ENCODE data around the gene FANCC. TPM values are rescaled to one million over a fixed set of nuclear protein-coding genes. Genes with fewer than 3 reads are reported as not detected.

The FANCC gene
- total RNA-seq, 1 experiment from 2014 or later, result 44.7 TPM

DNA sequence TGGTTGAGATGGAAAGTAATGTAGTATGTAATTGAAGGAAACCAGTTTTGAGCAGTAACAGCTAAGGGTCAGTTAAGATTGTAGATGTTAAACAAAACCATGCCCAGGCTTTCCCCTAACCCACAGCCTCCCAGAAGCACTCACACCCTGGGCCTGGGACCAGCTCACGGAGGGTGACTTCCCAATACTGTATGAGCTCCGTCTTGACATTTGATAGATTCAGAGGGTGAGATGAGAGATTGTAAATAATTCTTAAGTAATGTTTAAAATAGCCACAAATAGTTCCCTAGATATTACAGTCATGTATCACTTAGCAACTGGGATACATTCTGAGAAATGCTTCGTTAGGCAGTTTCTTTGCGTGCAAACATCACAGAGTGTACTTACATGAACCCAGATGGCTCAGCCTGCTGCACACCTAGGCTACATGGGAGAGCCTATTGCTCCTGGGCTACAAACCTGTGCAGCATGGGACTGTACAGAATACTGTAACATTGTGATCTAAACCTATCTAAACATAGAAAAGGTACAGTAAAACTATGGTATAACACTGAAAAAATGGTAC lies 140.7 kb downstream of the FANCC start:
- H3K36me3 ChIP-seq (ENCODE audit: low read depth), result no peaks in the 10 kb centered on the region; the same call in 1 of the 2 replicates
- intact Hi-C loops (cut with micrococcal nuclease; ENCODE audit: unreplicated experiment), result no loop called here
- no peak overlapping the region for H3K27ac ChIP-seq
- H3K9me2 ChIP-seq (ENCODE audit: insufficient read depth), result no peaks in the 10 kb centered on the region
- no peak for DNase-seq
- TF ChIP-seq EZH2 (IDR thresholded peaks at IDR 0.05; ENCODE audit: low read depth), result no peak
- TF ChIP-seq, protein P1, sequence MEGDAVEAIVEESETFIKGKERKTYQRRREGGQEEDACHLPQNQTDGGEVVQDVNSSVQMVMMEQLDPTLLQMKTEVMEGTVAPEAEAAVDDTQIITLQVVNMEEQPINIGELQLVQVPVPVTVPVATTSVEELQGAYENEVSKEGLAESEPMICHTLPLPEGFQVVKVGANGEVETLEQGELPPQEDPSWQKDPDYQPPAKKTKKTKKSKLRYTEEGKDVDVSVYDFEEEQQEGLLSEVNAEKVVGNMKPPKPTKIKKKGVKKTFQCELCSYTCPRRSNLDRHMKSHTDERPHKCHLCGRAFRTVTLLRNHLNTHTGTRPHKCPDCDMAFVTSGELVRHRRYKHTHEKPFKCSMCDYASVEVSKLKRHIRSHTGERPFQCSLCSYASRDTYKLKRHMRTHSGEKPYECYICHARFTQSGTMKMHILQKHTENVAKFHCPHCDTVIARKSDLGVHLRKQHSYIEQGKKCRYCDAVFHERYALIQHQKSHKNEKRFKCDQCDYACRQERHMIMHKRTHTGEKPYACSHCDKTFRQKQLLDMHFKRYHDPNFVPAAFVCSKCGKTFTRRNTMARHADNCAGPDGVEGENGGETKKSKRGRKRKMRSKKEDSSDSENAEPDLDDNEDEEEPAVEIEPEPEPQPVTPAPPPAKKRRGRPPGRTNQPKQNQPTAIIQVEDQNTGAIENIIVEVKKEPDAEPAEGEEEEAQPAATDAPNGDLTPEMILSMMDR (conservative IDR thresholded peaks at IDR 0.05), result no peak
- BruUV-seq (replicated peaks), result no TSS peak
- POLR2A ChIA-PET (ENCODE audit: unreplicated experiment), result interaction anchor here (0.5 kb wide), 1 partner anchor 9 kb away, joined by 5 read pairs; no protein-coding TSS in a partner anchor
- no peaks in the 10 kb centered on the region for H3K27me3 ChIP-seq (ENCODE audit: insufficient read depth, low read depth)
- CTCF ChIA-PET, result no interaction called here
- no peaks in the 10 kb centered on the region for H3K4me1 ChIP-seq (replicated peaks; ENCODE audit: insufficient read depth)
- H3K4me2 ChIP-seq, result no peak overlapping the region
- H3K9me3 ChIP-seq (ENCODE audit: insufficient read depth, low read depth), result no peaks in the 10 kb centered on the region
- no peaks in the 10 kb centered on the region for H3K79me2 ChIP-seq (ENCODE audit: low read depth)
- no peaks in the 10 kb centered on the region for H3F3A ChIP-seq (ENCODE audit: insufficient read depth, low read depth)
- H2AFZ ChIP-seq, result no peak overlapping the region
- H4K20me1 ChIP-seq (ENCODE audit: insufficient read depth), result no peaks in the 10 kb centered on the region
- H3K4me3 ChIP-seq, result no peak overlapping the region

DNA sequence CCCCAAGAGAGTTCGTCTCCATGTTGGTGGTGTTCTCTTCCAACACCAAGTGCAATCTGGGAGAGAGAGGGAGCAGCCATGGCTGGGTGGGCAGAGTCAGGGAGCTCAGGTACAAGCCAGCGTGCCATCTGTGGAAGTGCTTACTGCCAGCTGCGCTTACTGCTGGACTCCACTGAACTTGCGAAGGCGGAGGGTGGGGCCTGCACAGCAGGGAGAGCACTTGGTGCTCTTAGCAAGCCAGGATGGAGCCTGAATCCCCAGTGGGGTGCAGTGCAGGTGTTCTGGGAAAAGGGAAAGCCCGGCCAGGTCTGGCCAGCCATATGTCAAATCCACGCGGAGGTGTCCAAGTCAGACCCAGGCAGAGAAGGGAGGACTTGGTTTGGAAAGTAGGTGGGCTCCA lies 142.0 kb downstream of the FANCC start:
- Histone ChIP-seq H4K20me1 (ENCODE audit: insufficient read depth) (no peaks in the 10 kb centered on the region), H3K9me2 (ENCODE audit: insufficient read depth) (no peaks in the 10 kb centered on the region), H3K4me3 (no peak overlapping the region), H3K4me1 (replicated peaks; ENCODE audit: insufficient read depth) (0 out of 2 replicates have a peak, but pooled peaks cover 10% of the 10 kb centered on the region), H3K27me3 (ENCODE audit: insufficient read depth, low read depth) (no peaks in the 10 kb centered on the region), H3K36me3 (ENCODE audit: low read depth) (no peaks in the 10 kb centered on the region; the same call in 1 of the 2 replicates), H2AFZ (no peak overlapping the region), H3K79me2 (ENCODE audit: low read depth) (no peaks in the 10 kb centered on the region), H3K9me3 (ENCODE audit: insufficient read depth, low read depth) (no peaks in the 10 kb centered on the region), H3K27ac (no peak overlapping the region), H3K4me2 (no peak overlapping the region), H3F3A (ENCODE audit: insufficient read depth, low read depth) (no peaks in the 10 kb centered on the region)
- POLR2A ChIA-PET (ENCODE audit: unreplicated experiment), result no interaction called here
- CTCF ChIA-PET, result no interaction called here
- BruUV-seq (replicated peaks), result no TSS peak
- TF ChIP-seq, protein P1 (conservative IDR thresholded peaks at IDR 0.05), result no peak
- TF ChIP-seq EZH2 (IDR thresholded peaks at IDR 0.05; ENCODE audit: low read depth), result no peak
- no peak for DNase-seq
- intact Hi-C loops (cut with micrococcal nuclease; ENCODE audit: unreplicated experiment), result no loop called here

DNA sequence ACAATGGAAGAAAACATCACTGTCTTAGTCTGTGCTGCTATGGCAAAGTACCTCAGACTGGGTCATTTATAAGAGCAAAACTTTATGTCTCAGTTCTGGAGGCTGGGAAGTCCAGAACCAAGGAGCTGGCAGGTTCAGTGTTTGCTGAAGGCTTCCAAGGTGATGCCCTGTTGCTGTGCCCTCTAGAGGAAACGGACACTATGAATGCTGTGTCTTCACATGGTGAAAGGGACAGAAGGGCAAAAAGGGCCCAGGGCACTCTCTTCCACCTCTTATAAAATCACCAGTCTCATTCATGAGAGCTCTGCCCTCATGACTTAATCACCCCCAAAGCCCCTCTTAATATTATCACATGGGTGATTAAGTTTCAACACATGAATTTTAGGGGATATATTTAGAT lies 143.5 kb downstream of the FANCC start:
- no peak for DNase-seq
- Histone ChIP-seq H4K20me1 (ENCODE audit: insufficient read depth) (no peaks in the 10 kb centered on the region), H2AFZ (no peak overlapping the region), H3K79me2 (ENCODE audit: low read depth) (no peaks in the 10 kb centered on the region), H3K27ac (no peak overlapping the region), H3K4me2 (no peak overlapping the region), H3K36me3 (ENCODE audit: low read depth) (no peaks in the 10 kb centered on the region; the same call in 1 of the 2 replicates), H3K27me3 (ENCODE audit: insufficient read depth, low read depth) (no peaks in the 10 kb centered on the region), H3K4me3 (no peak overlapping the region), H3K9me2 (ENCODE audit: insufficient read depth) (no peaks in the 10 kb centered on the region), H3F3A (ENCODE audit: insufficient read depth, low read depth) (no peaks in the 10 kb centered on the region), H3K9me3 (ENCODE audit: insufficient read depth, low read depth) (no peaks in the 10 kb centered on the region), H3K4me1 (replicated peaks; ENCODE audit: insufficient read depth) (0 out of 2 replicates have a peak, but pooled peaks cover 10% of the 10 kb centered on the region)
- intact Hi-C loops (cut with micrococcal nuclease; ENCODE audit: unreplicated experiment), result no loop called here
- POLR2A ChIA-PET (ENCODE audit: unreplicated experiment), result no interaction called here
- CTCF ChIA-PET, result no interaction called here
- no peak for TF ChIP-seq EZH2 (IDR thresholded peaks at IDR 0.05; ENCODE audit: low read depth)
- TF ChIP-seq, protein P1 (conservative IDR thresholded peaks at IDR 0.05), result no peak
- BruUV-seq (replicated peaks), result no TSS peak
